GM12892 (cell line): ENCODE measurements around the gene VKORC1L1.
"Not testable (repeated sequence)": the region's sequence is repeated elsewhere in the genome, so short reads cannot be mapped to it uniquely, and the experiment has no call there.

Experiments
- POLR2A ChIP-seq: IDR thresholded peaks from 2 replicates; pipeline ENCODE4 v1.6.1; 2011; ENCODE audit warnings: low read depth, low read length, control low read depth
- POLR2AphosphoS5 ChIP-seq: IDR thresholded peaks from 2 replicates; pipeline ENCODE4 v1.6.1; 2011; ENCODE audit warnings: low read depth, low read length, control low read depth

GRCh38 chr7:65836684-65837083 lies 36.2 kb upstream of the VKORC1L1 start:
- not testable (repeated sequence) for TF ChIP-seq POLR2A, POLR2AphosphoS5
